Neural cell (in vitro differentiated cells): ENCODE results near the gene PNMA8C. TPM values are rescaled to one million over a fixed set of nuclear protein-coding genes. Genes with fewer than 3 reads are reported as not detected.

ENCODE experiments used
- H2AFZ ChIP-seq: fragments of 200-600, 300-800 bp; sonication (generic), shearing (Covaris generic); 2 replicates; pipeline ENCODE4 v1.6.0; 2014; ENCODE audit warnings: low read depth, mild to moderate bottlenecking, antibody characterized with exemption, low read length, moderate library complexity
- H3F3A ChIP-seq: fragments of 200-600 bp; shearing (Covaris generic); 2 replicates; pipeline ENCODE4 v1.6.1; 2016; ENCODE audit warnings: mild to moderate bottlenecking, moderate library complexity, mixed read lengths, antibody characterized with exemption, low read length; ENCODE audit not compliant: insufficient read depth, poor library complexity, severe bottlenecking
- H3K27ac ChIP-seq: fragments of 200-600, 300-800 bp; sonication (generic), shearing (Covaris generic); 2 replicates; pipeline ENCODE4 v1.5.1; 2014; ENCODE audit warnings: mild to moderate bottlenecking, low read length, moderate library complexity
- H3K27me3 ChIP-seq: fragments of 300-800, 200-600 bp; sonication (generic), shearing (Covaris generic); 2 replicates; pipeline ENCODE4 v1.6.0; 2014; ENCODE audit warnings: mild to moderate bottlenecking, low read depth, low read length, moderate library complexity; ENCODE audit not compliant: insufficient read depth
- H3K36me3 ChIP-seq: fragments of 300-800, 200-600 bp; sonication (generic), shearing (Covaris generic); 2 replicates; pipeline ENCODE4 v1.5.1; 2014; ENCODE audit warnings: mild to moderate bottlenecking, antibody characterized with exemption, low read length, moderate library complexity; ENCODE audit not compliant: insufficient read depth
- H3K4me2 ChIP-seq: fragments of 300-800, 200-600 bp; sonication (generic), shearing (Covaris generic); 2 replicates; pipeline ENCODE4 v1.6.0; 2014; ENCODE audit warnings: mild to moderate bottlenecking, low read length
- H3K4me3 ChIP-seq: fragments of 300-800, 200-600 bp; sonication (generic), shearing (Covaris generic); 2 replicates; pipeline ENCODE4 v1.5.1; 2014; ENCODE audit warnings: mild to moderate bottlenecking, low read length, moderate library complexity
- H3K79me2 ChIP-seq: fragments of 200-600 bp; shearing (Covaris generic); replicated peaks from 2 replicates; pipeline ENCODE4 v1.6.0; 2014; ENCODE audit warnings: mild to moderate bottlenecking, low read length, moderate library complexity; ENCODE audit not compliant: insufficient read depth
- H3K9ac ChIP-seq: fragments of 300-800, 200-600 bp; sonication (generic), shearing (Covaris generic); 2 replicates; pipeline ENCODE4 v1.6.1; 2016; ENCODE audit warnings: mild to moderate bottlenecking, low read length, mixed read lengths
- H3K9me2 ChIP-seq: fragments of 200-600 bp; shearing (Covaris generic); 2 replicates; pipeline ENCODE4 v1.6.1; 2016; ENCODE audit warnings: mild to moderate bottlenecking, low read length, mixed read lengths; ENCODE audit not compliant: insufficient read depth
- H3K9me3 ChIP-seq: fragments of 200-600, 300-800 bp; sonication (generic), shearing (Covaris generic); 2 replicates; pipeline ENCODE4 v1.6.1; 2016; ENCODE audit warnings: mild to moderate bottlenecking, mixed run types, low read length, moderate library complexity, mixed read lengths
- H4K20me1 ChIP-seq: fragments of 200-600 bp; shearing (Covaris generic); 2 replicates; pipeline ENCODE4 v1.6.1; 2016; ENCODE audit warnings: mild to moderate bottlenecking, mixed run types; ENCODE audit not compliant: insufficient read depth
- EP300 ChIP-seq: fragments of 450-650 bp; conservative IDR thresholded peaks from 2 replicates; pipeline ENCODE4 v1.6.1; 2014; ENCODE audit warnings: antibody characterized with exemption, mild to moderate bottlenecking, moderate library complexity; ENCODE audit not compliant: poor library complexity, severe bottlenecking
- EZH2 ChIP-seq: fragments of 200-600, 300-800 bp; shearing (Covaris generic), sonication (generic); IDR thresholded peaks from 2 replicates; pipeline ENCODE4 v1.6.1; 2014; ENCODE audit warnings: antibody characterized with exemption, low read length, borderline replicate concordance, mild to moderate bottlenecking; ENCODE audit not compliant: insufficient read depth, poor library complexity, severe bottlenecking
- MXI1 ChIP-seq: fragments of 450-650 bp; conservative IDR thresholded peaks from 2 replicates; pipeline ENCODE4 v1.6.1; 2014; ENCODE audit warnings: antibody characterized with exemption, mild to moderate bottlenecking; ENCODE audit not compliant: poor library complexity, severe bottlenecking
- POLR2AphosphoS5 ChIP-seq: IDR thresholded peaks from 2 replicates; pipeline ENCODE4 v1.6.1; 2012
- RAD21 ChIP-seq: fragments of 450-650 bp; conservative IDR thresholded peaks from 2 replicates; pipeline ENCODE4 v1.6.1; 2014; ENCODE audit warnings: antibody characterized with exemption, mild to moderate bottlenecking, moderate library complexity
- SMC3 ChIP-seq: fragments of 450-650 bp; conservative IDR thresholded peaks from 2 replicates; pipeline ENCODE4 v1.6.1; 2014; ENCODE audit warnings: antibody characterized with exemption, mild to moderate bottlenecking, moderate library complexity; ENCODE audit not compliant: poor library complexity
- TAF1 ChIP-seq: IDR thresholded peaks from 2 replicates; pipeline ENCODE4 v1.6.1; 2012; ENCODE audit warnings: low read depth
- polyA plus RNA-seq: library from polyadenylated mRNA; depleted of rRNA; stranded (reverse); fragments of >200 nt; gene quantifications from 2 replicates; pipeline ENCODE4 v1.2.3, GENCODE V29; 2014
- TF ChIP-seq, protein P1 (sequence below): IDR thresholded peaks from 2 replicates; pipeline ENCODE4 v1.6.1; 2012; ENCODE audit warnings: borderline replicate concordance
- TF ChIP-seq, protein P2 (sequence below): fragments of 450-650 bp; IDR thresholded peaks from 2 replicates; pipeline ENCODE4 v1.5.1; 2014; ENCODE audit warnings: antibody characterized with exemption, mild to moderate bottlenecking, moderate library complexity; ENCODE audit not compliant: poor library complexity, severe bottlenecking

Gene PNMA8C
- polyA plus RNA-seq, 1 donor from 2014 or later, result 17.2 TPM

DNA sequence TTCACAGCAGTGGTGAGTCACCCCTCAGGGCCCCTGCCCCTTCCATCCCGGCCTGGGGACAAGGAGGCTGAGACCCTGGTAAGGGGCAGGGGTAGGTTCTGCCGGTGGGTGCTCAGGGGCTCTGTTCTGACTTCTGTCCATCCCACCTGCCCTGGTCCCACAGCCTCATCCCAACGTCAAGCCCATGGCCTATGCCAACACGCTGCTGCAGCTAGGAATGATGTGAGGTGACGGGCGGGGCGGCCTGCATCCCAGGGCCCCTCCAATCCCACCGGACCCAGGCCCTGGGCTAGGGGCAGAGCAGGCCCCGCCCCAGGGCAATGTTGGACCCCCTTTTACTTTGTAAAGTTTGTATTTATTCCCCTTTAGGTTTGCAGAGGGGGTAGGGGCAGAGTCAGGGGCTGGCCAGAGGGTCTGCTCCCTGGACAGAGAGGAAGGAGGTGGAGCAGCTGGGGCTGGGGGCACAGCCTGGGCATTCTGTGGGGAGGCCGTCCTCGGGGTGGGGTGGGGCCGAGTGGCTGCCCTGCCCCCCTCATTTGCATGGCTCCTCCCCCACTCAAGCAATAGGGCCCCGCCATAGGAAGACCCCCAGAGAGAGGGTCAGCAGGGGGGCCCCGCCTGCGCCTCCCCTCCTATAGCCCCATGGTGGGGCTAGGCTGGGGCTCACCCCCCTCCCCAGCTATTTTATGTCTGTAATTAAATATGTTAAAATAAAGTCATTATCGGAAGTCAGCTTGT lies 38.4 kb downstream of the PNMA8C start:
- TF ChIP-seq RAD21 (no peak), MXI1 (no peak), TAF1 (no peak), EZH2 (no peak), EP300 (no peak), SMC3 (no peak), POLR2AphosphoS5 (no peak)
- TF ChIP-seq, protein P1, sequence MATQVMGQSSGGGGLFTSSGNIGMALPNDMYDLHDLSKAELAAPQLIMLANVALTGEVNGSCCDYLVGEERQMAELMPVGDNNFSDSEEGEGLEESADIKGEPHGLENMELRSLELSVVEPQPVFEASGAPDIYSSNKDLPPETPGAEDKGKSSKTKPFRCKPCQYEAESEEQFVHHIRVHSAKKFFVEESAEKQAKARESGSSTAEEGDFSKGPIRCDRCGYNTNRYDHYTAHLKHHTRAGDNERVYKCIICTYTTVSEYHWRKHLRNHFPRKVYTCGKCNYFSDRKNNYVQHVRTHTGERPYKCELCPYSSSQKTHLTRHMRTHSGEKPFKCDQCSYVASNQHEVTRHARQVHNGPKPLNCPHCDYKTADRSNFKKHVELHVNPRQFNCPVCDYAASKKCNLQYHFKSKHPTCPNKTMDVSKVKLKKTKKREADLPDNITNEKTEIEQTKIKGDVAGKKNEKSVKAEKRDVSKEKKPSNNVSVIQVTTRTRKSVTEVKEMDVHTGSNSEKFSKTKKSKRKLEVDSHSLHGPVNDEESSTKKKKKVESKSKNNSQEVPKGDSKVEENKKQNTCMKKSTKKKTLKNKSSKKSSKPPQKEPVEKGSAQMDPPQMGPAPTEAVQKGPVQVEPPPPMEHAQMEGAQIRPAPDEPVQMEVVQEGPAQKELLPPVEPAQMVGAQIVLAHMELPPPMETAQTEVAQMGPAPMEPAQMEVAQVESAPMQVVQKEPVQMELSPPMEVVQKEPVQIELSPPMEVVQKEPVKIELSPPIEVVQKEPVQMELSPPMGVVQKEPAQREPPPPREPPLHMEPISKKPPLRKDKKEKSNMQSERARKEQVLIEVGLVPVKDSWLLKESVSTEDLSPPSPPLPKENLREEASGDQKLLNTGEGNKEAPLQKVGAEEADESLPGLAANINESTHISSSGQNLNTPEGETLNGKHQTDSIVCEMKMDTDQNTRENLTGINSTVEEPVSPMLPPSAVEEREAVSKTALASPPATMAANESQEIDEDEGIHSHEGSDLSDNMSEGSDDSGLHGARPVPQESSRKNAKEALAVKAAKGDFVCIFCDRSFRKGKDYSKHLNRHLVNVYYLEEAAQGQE, result no peak
- TF ChIP-seq, protein P2, sequence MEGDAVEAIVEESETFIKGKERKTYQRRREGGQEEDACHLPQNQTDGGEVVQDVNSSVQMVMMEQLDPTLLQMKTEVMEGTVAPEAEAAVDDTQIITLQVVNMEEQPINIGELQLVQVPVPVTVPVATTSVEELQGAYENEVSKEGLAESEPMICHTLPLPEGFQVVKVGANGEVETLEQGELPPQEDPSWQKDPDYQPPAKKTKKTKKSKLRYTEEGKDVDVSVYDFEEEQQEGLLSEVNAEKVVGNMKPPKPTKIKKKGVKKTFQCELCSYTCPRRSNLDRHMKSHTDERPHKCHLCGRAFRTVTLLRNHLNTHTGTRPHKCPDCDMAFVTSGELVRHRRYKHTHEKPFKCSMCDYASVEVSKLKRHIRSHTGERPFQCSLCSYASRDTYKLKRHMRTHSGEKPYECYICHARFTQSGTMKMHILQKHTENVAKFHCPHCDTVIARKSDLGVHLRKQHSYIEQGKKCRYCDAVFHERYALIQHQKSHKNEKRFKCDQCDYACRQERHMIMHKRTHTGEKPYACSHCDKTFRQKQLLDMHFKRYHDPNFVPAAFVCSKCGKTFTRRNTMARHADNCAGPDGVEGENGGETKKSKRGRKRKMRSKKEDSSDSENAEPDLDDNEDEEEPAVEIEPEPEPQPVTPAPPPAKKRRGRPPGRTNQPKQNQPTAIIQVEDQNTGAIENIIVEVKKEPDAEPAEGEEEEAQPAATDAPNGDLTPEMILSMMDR, result no peak
- peaks cover 4% of the 10 kb centered on the region for H3K36me3 ChIP-seq
- no peak overlapping the region for H2AFZ ChIP-seq
- no peaks in the 10 kb centered on the region for H3K79me2 ChIP-seq
- H3K27ac ChIP-seq, result no peak overlapping the region
- H3K4me2 ChIP-seq, result no peak overlapping the region
- no peaks in the 10 kb centered on the region for H4K20me1 ChIP-seq
- H3F3A ChIP-seq, result no peaks in the 10 kb centered on the region
- H3K27me3 ChIP-seq, result no peaks in the 10 kb centered on the region
- H3K9ac ChIP-seq, result no peak overlapping the region
- no peak overlapping the region for H3K4me3 ChIP-seq
- H3K9me3 ChIP-seq, result no peaks in the 10 kb centered on the region
- H3K9me2 ChIP-seq, result no peaks in the 10 kb centered on the region

DNA sequence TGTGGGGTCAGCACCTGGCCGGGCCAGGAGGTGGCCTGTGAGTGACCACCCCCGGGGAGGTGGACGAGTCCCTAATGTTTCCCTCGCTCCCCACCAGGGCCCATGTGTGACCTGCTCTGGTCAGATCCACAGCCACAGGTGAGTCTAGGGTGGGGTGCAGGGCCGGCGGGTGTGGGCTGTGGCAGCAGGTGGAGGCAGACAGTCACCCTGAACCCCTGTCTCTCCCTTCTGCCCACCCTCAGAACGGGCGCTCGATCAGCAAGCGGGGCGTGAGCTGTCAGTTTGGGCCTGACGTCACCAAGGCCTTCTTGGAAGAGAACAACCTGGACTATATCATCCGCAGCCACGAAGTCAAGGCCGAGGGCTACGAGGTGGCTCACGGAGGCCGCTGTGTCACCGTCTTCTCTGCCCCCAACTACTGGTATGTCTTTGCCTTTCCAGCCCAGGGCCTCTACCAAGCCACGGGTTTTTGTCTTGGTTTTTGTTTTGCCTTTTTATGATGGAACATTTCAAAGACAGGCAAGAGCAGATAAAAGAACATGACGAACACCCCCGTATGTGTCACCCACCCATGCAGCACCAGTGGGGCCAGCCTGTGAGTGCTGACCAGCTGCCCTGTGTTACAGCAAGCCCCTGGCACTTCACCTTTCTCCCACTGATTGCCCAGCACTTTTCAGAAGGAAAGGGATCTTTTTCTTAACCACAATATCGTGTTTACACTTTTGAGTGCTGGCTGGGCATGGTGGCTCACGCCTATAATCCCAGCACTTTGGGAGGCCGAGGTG lies 40.2 kb downstream of the PNMA8C start:
- H3K4me2 ChIP-seq, result no peak overlapping the region
- H3K9ac ChIP-seq, result no peak overlapping the region
- no peak overlapping the region for H2AFZ ChIP-seq
- no peaks in the 10 kb centered on the region for H3K9me2 ChIP-seq
- no peak overlapping the region for H3K4me3 ChIP-seq
- TF ChIP-seq, protein P1, result no peak
- TF ChIP-seq EP300 (no peak), TAF1 (no peak), EZH2 (no peak), RAD21 (no peak), POLR2AphosphoS5 (no peak)
- TF ChIP-seq, protein P2, result no peak
- peaks cover 7% of the 10 kb centered on the region for H3K36me3 ChIP-seq
- H4K20me1 ChIP-seq, result no peaks in the 10 kb centered on the region
- no peaks in the 10 kb centered on the region for H3K9me3 ChIP-seq
- H3F3A ChIP-seq, result no peaks in the 10 kb centered on the region
- H3K79me2 ChIP-seq, result no peaks in the 10 kb centered on the region
- no peak overlapping the region for H3K27ac ChIP-seq
- no peaks in the 10 kb centered on the region for H3K27me3 ChIP-seq
